Measurements from ENCODE around the gene LARP1.

- TF ChIP-seq, protein P1, sequence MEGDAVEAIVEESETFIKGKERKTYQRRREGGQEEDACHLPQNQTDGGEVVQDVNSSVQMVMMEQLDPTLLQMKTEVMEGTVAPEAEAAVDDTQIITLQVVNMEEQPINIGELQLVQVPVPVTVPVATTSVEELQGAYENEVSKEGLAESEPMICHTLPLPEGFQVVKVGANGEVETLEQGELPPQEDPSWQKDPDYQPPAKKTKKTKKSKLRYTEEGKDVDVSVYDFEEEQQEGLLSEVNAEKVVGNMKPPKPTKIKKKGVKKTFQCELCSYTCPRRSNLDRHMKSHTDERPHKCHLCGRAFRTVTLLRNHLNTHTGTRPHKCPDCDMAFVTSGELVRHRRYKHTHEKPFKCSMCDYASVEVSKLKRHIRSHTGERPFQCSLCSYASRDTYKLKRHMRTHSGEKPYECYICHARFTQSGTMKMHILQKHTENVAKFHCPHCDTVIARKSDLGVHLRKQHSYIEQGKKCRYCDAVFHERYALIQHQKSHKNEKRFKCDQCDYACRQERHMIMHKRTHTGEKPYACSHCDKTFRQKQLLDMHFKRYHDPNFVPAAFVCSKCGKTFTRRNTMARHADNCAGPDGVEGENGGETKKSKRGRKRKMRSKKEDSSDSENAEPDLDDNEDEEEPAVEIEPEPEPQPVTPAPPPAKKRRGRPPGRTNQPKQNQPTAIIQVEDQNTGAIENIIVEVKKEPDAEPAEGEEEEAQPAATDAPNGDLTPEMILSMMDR (conservative IDR thresholded peaks at IDR 0.05; ENCODE audit: low read depth, low read length), result no peak
- no peak for TF ChIP-seq EZH2phosphoT487 (IDR thresholded peaks at IDR 0.05; ENCODE audit: borderline replicate concordance, low read length)
Observed at GRCh38 chr5:154714266-154714986, 40.8 kb upstream of the LARP1 start.
